Pancreas (tissue), 10 donors: Measurements from ENCODE around the gene TPCN2. TPM values are rescaled to one million over a fixed set of nuclear protein-coding genes. Genes with fewer than 3 reads are reported as not detected.

Source experiments
- ATAC-seq, 4 donors: fragments of 200-7000 bp; cut with Tn5 transposase; one replicate each; pipeline versions ENCODE4 v1.8.0 to v1.9.1; 2020; ENCODE audit warnings: mild to moderate bottlenecking in 4 of 4, moderate library complexity in 4 of 4
- DNase-seq, 6 donors: peaks; one replicate each; pipeline ENCODE4 v3.0.0-alpha.2; 2020
- FAIRE-seq: peaks from 2 replicates; lab custom pipeline; 2012; peaks lifted over from hg19 to GRCh38; lab: Jason Lieb, UNC
- H3K27ac ChIP-seq, 4 donors: fragments of 200-600 bp; sonication (generic); 1 replicate in 3 of 4; 2 replicates in 1 of 4; pipeline versions ENCODE4 v1.5.0 to v1.8.0; 2020
- H3K27me3 ChIP-seq, 4 donors: fragments of 200-600 bp; one replicate each; pipeline ENCODE4 v1.8.0; 2021
- H3K36me3 ChIP-seq, 3 donors: fragments of 200-600 bp; sonication (generic) in 1 of 3; one replicate each; pipeline versions ENCODE4 v1.5.0 to v1.8.0; 2020 to 2021
- H3K4me1 ChIP-seq, 3 donors: fragments of 200-600 bp; one replicate each; pipeline ENCODE4 v1.8.0; 2021
- H3K4me3 ChIP-seq, 4 donors: fragments of 200-600 bp; sonication (generic) in 2 of 4; one replicate each; pipeline versions ENCODE4 v1.5.0 to v1.8.0; 2020 to 2021
- H3K9me3 ChIP-seq, 4 donors: fragments of 200-600 bp; one replicate each; pipeline ENCODE4 v1.8.0; 2021
- CTCF ChIP-seq, 4 donors: fragments of 200-600 bp; sonication (generic) in 3 of 4; IDR thresholded peaks; one replicate each; pipeline versions ENCODE4 v1.5.0 to v1.8.0; 2021; ENCODE audit warnings: antibody characterized with exemption in 4 of 4
- WGBS, 2 donors: extraction: QIAGEN DNeasy Blood & Tissue Kit; methylation state at CpG; one replicate each; pipeline ENCODE4 v1.1.7; 2013; 5-methylcytosine and 5-hydroxymethylcytosine counted together
- intact Hi-C, 3 donors: fragments of 100-400 bp; cut with DNase I; formaldehyde crosslinking; loops; one replicate each; pipeline versions ENCODE4 v1.11.1 to v1.14.2; 2022
- polyA plus RNA-seq, 2 donors: library from polyadenylated mRNA; stranded (reverse); fragments of 200-250 nt; gene quantifications; one replicate each; pipeline ENCODE4 v1.2.3, GENCODE V29; 2013
- total RNA-seq, 6 donors: library from RNA; stranded (reverse); fragmentation: NEBNext Ultra II Directional in 4 of 6; extraction: Animal tissue kit (Norgen Biotek cat#: 25700) in 4 of 6; gene quantifications; one replicate each; pipeline versions ENCODE4 v1.2.1 to v1.2.4, GENCODE V29; 2021 to 2023
- donor health status: healthy with polysubstance abuse.
- donor health status: DM: no; HTN: no; CAD: no; lungs with moderate emphysema.
- donor health status: DM: no; HTN: no; CAD: no.
- donor health status: control.
- donor health status: control.
- donor health status: Bipolar disorder and iron deficiency.
- donor health status: DM: yes; HTN: yes; CAD: no.
- donor health status: DM: no; HTN: no; CAD: no.
- donor health status: DM: no; HTN: no; CAD: no.
- donor health status: DM: yes; HTN: yes; CAD: no.

TPCN2 gene
- total and polyA plus RNA-seq, 8 donors = 5.6 to 13.5 (median 9.9) TPM

GRCh38 chr11:69001243-69002081, 47.3 kb upstream of the TPCN2 start:
- peak overlapping the region in 1 of 4 donors; percentile 33 for H3K27ac ChIP-seq
- ATAC-seq (peak in 1 of 4 donors; percentile 11), DNase-seq (peak in 2 of 6 donors; percentile 33), FAIRE-seq (no peak)
- H3K4me3 ChIP-seq = no peak overlapping the region
- no peaks in the 10 kb centered on the region for H3K9me3 ChIP-seq
- H3K36me3 ChIP-seq = no peaks in the 10 kb centered on the region
- WGBS, 2 donors = 63 to 76% methylated on average over 23 of the region's 23 CpGs
- no peaks in the 10 kb centered on the region for H3K27me3 ChIP-seq
- TF ChIP-seq CTCF (IDR thresholded peaks at IDR 0.05) = no peak
- intact Hi-C loops = no loop called here
- H3K4me1 ChIP-seq = no peaks in the 10 kb centered on the region

GRCh38 chr11:69002110-69002569, 46.6 kb upstream of the TPCN2 start:
- 59 to 76% methylated on average over 6 of the region's 6 CpGs for WGBS, 2 donors
- no peak for ATAC-seq
- intact Hi-C loops = no loop called here
- H3K4me1 ChIP-seq = no peaks in the 10 kb centered on the region
- no peaks in the 10 kb centered on the region for H3K27me3 ChIP-seq
- no peak overlapping the region for H3K4me3 ChIP-seq
- H3K9me3 ChIP-seq = no peaks in the 10 kb centered on the region
- no peak for FAIRE-seq
- no peak for TF ChIP-seq CTCF (IDR thresholded peaks at IDR 0.05)
- no peak overlapping the region for H3K27ac ChIP-seq
- DNase-seq = peak in 1 of 6 donors; percentile 26
- no peaks in the 10 kb centered on the region for H3K36me3 ChIP-seq

GRCh38 chr11:69002570-69003231, 46.0 kb upstream of the TPCN2 start:
- Histone ChIP-seq H3K27ac (no peak overlapping the region), H3K36me3 (no peaks in the 10 kb centered on the region), H3K9me3 (no peaks in the 10 kb centered on the region), H3K4me1 (peaks cover 0 to 3% (median 0%) of the 10 kb centered on the region in 3 donors), H3K27me3 (no peaks in the 10 kb centered on the region), H3K4me3 (no peak overlapping the region)
- DNase-seq (peak in 3 of 6 donors; percentile 11 to 43 (median 34)), ATAC-seq (no peak), FAIRE-seq (no peak)
- 59 to 69% methylated on average over 13 of the region's 13 CpGs for WGBS, 2 donors
- TF ChIP-seq CTCF (IDR thresholded peaks at IDR 0.05) = no peak
- intact Hi-C loops = no loop called here

- Histone ChIP-seq H3K4me1 (peaks cover 0 to 3% (median 0%) of the 10 kb centered on the region in 3 donors), H3K36me3 (no peaks in the 10 kb centered on the region), H3K9me3 (no peaks in the 10 kb centered on the region), H3K27me3 (no peaks in the 10 kb centered on the region), H3K4me3 (no peak overlapping the region), H3K27ac (no peak overlapping the region)
- TF ChIP-seq CTCF (IDR thresholded peaks at IDR 0.05) = no peak
- peak in 2 of 6 donors; percentile 4 to 39 for DNase-seq
- ATAC-seq = no peak
- intact Hi-C loops = no loop called here
- 65 to 80% methylated on average over 9 of the region's 9 CpGs for WGBS, 2 donors
- no peak for FAIRE-seq
Measured at GRCh38 chr11:69003301-69003865, 45.3 kb upstream of the TPCN2 start.
